ENCODE results near the gene LACTBL1.

The LACTBL1 gene

GRCh38 chr1:22971611-22972405, 858 bp downstream of the LACTBL1 start:
- Histone ChIP-seq H4K20me1 (ENCODE audit: low read depth, low read length) (no peaks in the 10 kb centered on the region), H3F3A (ENCODE audit: insufficient read depth) (no peaks in the 10 kb centered on the region), H3K9me2 (replicated peaks; ENCODE audit: insufficient read depth, low read length) (no peaks in the 10 kb centered on the region), H3K27me3 (ENCODE audit: low read length) (no peaks in the 10 kb centered on the region), H3K4me3 (ENCODE audit: insufficient read depth, low read length, poor library complexity, severe bottlenecking) (no peak overlapping the region), H2AFZ (ENCODE audit: low read depth, low read length, severe bottlenecking) (no peak overlapping the region), H3K79me2 (ENCODE audit: insufficient read depth, low read length) (no peaks in the 10 kb centered on the region), H3K4me2 (ENCODE audit: low read depth, low read length, poor library complexity, severe bottlenecking) (no peak overlapping the region), H3K27ac (ENCODE audit: low read depth, low read length) (no peak overlapping the region), H3K9ac (ENCODE audit: low read length) (no peak overlapping the region), H3K36me3 (ENCODE audit: low read length) (no peaks in the 10 kb centered on the region), H3K9me3 (ENCODE audit: insufficient read depth, low read length) (no peaks in the 10 kb centered on the region)
- no peak for TF ChIP-seq EZH2phosphoT487 (conservative IDR thresholded peaks at IDR 0.05; ENCODE audit: low read length)
- TF ChIP-seq CTCF (IDR thresholded peaks at IDR 0.05; ENCODE audit: insufficient read depth, low read length, poor library complexity, severe bottlenecking): no peak

- no peaks in the 10 kb centered on the region for H3F3A ChIP-seq (ENCODE audit: insufficient read depth)
- H3K9me3 ChIP-seq (ENCODE audit: insufficient read depth, low read length): 0 out of 2 replicates have a peak, but pooled peaks cover 3% of the 10 kb centered on the region
- no peak overlapping the region for H3K27ac ChIP-seq (ENCODE audit: low read depth, low read length)
- no peak overlapping the region for H3K9ac ChIP-seq (ENCODE audit: low read length)
- H3K27me3 ChIP-seq (ENCODE audit: low read length): no peaks in the 10 kb centered on the region
- H4K20me1 ChIP-seq (ENCODE audit: low read depth, low read length): no peaks in the 10 kb centered on the region
- no peak overlapping the region for H3K4me3 ChIP-seq (ENCODE audit: insufficient read depth, low read length, poor library complexity, severe bottlenecking)
- no peaks in the 10 kb centered on the region for H3K79me2 ChIP-seq (ENCODE audit: insufficient read depth, low read length)
- no peak overlapping the region for H2AFZ ChIP-seq (ENCODE audit: low read depth, low read length, severe bottlenecking)
- no peaks in the 10 kb centered on the region for H3K9me2 ChIP-seq (replicated peaks; ENCODE audit: insufficient read depth, low read length)
- no peaks in the 10 kb centered on the region for H3K36me3 ChIP-seq (ENCODE audit: low read length)
- no peak overlapping the region for H3K4me2 ChIP-seq (ENCODE audit: low read depth, low read length, poor library complexity, severe bottlenecking)
- no peak for TF ChIP-seq EZH2phosphoT487 (conservative IDR thresholded peaks at IDR 0.05; ENCODE audit: low read length)
- no peak for TF ChIP-seq CTCF (IDR thresholded peaks at IDR 0.05; ENCODE audit: insufficient read depth, low read length, poor library complexity, severe bottlenecking)
Measured at GRCh38 chr1:22971161-22971560, 1.5 kb downstream of the LACTBL1 start.

GRCh38 chr1:22970096-22970495, 2.6 kb downstream of the LACTBL1 start:
- Histone ChIP-seq H3F3A (ENCODE audit: insufficient read depth) (no peaks in the 10 kb centered on the region), H3K9me3 (ENCODE audit: insufficient read depth, low read length) (0 out of 2 replicates have a peak, but pooled peaks cover 3% of the 10 kb centered on the region), H3K4me2 (ENCODE audit: low read depth, low read length, poor library complexity, severe bottlenecking) (no peak overlapping the region), H4K20me1 (ENCODE audit: low read depth, low read length) (no peaks in the 10 kb centered on the region), H3K36me3 (ENCODE audit: low read length) (no peaks in the 10 kb centered on the region), H3K27ac (ENCODE audit: low read depth, low read length) (no peak overlapping the region), H3K9ac (ENCODE audit: low read length) (no peak overlapping the region), H3K4me3 (ENCODE audit: insufficient read depth, low read length, poor library complexity, severe bottlenecking) (no peak overlapping the region), H3K27me3 (ENCODE audit: low read length) (no peaks in the 10 kb centered on the region), H2AFZ (ENCODE audit: low read depth, low read length, severe bottlenecking) (no peak overlapping the region), H3K79me2 (ENCODE audit: insufficient read depth, low read length) (no peaks in the 10 kb centered on the region), H3K9me2 (replicated peaks; ENCODE audit: insufficient read depth, low read length) (no peaks in the 10 kb centered on the region)
- TF ChIP-seq EZH2phosphoT487 (conservative IDR thresholded peaks at IDR 0.05; ENCODE audit: low read length): no peak
- no peak for TF ChIP-seq CTCF (IDR thresholded peaks at IDR 0.05; ENCODE audit: insufficient read depth, low read length, poor library complexity, severe bottlenecking)

Data from SU-DHL-6 (cell line).